ENCODE data around the gene MAFF.

MAFF gene

GRCh38 chr22:38250643-38251340 is 49.0 kb downstream of the MAFF start:
- H3K4me2 ChIP-seq (ENCODE audit: insufficient read depth, low read length) = no peak overlapping the region

GRCh38 chr22:38251341-38251692 is 49.5 kb downstream of the MAFF start:
- Histone ChIP-seq H3K4me2 (ENCODE audit: insufficient read depth, low read length) (no peak overlapping the region), H3K9ac (ENCODE audit: low read depth, low read length) (no peak overlapping the region), H3K27ac (ENCODE audit: low read length) (no peak overlapping the region), H3K27me3 (ENCODE audit: insufficient read depth, low read length, poor library complexity) (no peaks in the 10 kb centered on the region), H2AFZ (ENCODE audit: low read depth, low read length) (no peak overlapping the region), H3K36me3 (ENCODE audit: insufficient read depth, low read length) (peaks cover 12% of the 10 kb centered on the region), H4K20me1 (ENCODE audit: insufficient read depth, low read length) (peaks cover 4% of the 10 kb centered on the region; the same call in 1 of the 2 replicates), H3K4me3 (ENCODE audit: low read depth in 1 of 2, low read length in 2 of 2) (no peak overlapping the region), H3K9me3 (ENCODE audit: insufficient read depth, low read length, severe bottlenecking) (no peaks in the 10 kb centered on the region), H3K79me2 (ENCODE audit: insufficient read depth, low read length) (peaks cover 6% of the 10 kb centered on the region; the same call in 1 of the 2 replicates), H3K4me1 (ENCODE audit: insufficient read depth, low read length) (no peaks in the 10 kb centered on the region)
- TF ChIP-seq, protein P1, sequence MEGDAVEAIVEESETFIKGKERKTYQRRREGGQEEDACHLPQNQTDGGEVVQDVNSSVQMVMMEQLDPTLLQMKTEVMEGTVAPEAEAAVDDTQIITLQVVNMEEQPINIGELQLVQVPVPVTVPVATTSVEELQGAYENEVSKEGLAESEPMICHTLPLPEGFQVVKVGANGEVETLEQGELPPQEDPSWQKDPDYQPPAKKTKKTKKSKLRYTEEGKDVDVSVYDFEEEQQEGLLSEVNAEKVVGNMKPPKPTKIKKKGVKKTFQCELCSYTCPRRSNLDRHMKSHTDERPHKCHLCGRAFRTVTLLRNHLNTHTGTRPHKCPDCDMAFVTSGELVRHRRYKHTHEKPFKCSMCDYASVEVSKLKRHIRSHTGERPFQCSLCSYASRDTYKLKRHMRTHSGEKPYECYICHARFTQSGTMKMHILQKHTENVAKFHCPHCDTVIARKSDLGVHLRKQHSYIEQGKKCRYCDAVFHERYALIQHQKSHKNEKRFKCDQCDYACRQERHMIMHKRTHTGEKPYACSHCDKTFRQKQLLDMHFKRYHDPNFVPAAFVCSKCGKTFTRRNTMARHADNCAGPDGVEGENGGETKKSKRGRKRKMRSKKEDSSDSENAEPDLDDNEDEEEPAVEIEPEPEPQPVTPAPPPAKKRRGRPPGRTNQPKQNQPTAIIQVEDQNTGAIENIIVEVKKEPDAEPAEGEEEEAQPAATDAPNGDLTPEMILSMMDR (IDR thresholded peaks at IDR 0.05; ENCODE audit: borderline replicate concordance, extremely low read depth, low read length, poor library complexity, severe bottlenecking) = no peak
- TF ChIP-seq EZH2 (IDR thresholded peaks at IDR 0.05; ENCODE audit: borderline replicate concordance, low read depth, low read length, severe bottlenecking) = no peak
- DNase-seq (no peak), ATAC-seq (ENCODE audit: insufficient read depth, low read depth) (no peak)

More at GRCh38 chr22:38250643-38251340, 49.0 kb downstream of the MAFF start:
- no peak for TF ChIP-seq EZH2 (IDR thresholded peaks at IDR 0.05; ENCODE audit: borderline replicate concordance, low read depth, low read length, severe bottlenecking)
- TF ChIP-seq, protein P1 (IDR thresholded peaks at IDR 0.05; ENCODE audit: borderline replicate concordance, extremely low read depth, low read length, poor library complexity, severe bottlenecking) = no peak
- no peaks in the 10 kb centered on the region for H3K9me3 ChIP-seq (ENCODE audit: insufficient read depth, low read length, severe bottlenecking)
- no peak overlapping the region for H3K27ac ChIP-seq (ENCODE audit: low read length)
- DNase-seq = no peak
- H2AFZ ChIP-seq (ENCODE audit: low read depth, low read length) = no peak overlapping the region
- no peak overlapping the region for H3K4me3 ChIP-seq (ENCODE audit: low read depth in 1 of 2, low read length in 2 of 2)
- ATAC-seq (ENCODE audit: insufficient read depth, low read depth) = no peak
- H3K36me3 ChIP-seq (ENCODE audit: insufficient read depth, low read length) = peaks cover 18% of the 10 kb centered on the region
- peaks cover 4% of the 10 kb centered on the region; the same call in 1 of the 2 replicates for H4K20me1 ChIP-seq (ENCODE audit: insufficient read depth, low read length)
- no peak overlapping the region for H3K9ac ChIP-seq (ENCODE audit: low read depth, low read length)
- H3K27me3 ChIP-seq (ENCODE audit: insufficient read depth, low read length, poor library complexity) = no peaks in the 10 kb centered on the region
- H3K4me1 ChIP-seq (ENCODE audit: insufficient read depth, low read length) = no peaks in the 10 kb centered on the region
- H3K79me2 ChIP-seq (ENCODE audit: insufficient read depth, low read length) = peaks cover 6% of the 10 kb centered on the region; the same call in 1 of the 2 replicates

DNA sequence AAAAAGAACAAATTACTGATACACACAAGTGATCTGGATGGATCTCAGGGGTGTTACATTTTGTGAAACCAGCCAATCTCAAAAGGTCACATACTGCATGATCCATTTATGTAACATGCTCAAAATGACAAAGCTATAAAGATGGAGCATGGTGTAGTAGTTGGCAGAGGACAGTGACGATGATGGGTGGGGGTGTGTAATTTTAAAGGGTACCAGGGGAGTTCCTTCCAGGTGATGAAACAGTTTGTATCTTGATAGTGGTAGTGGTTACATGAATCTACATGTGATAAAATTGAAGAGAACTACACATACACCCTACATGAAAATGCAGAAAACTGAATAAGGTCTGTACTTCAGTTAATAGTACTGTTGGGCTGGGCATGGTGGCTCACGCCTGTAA is 53.9 kb downstream of the MAFF start:
- Histone ChIP-seq H3K27me3 (ENCODE audit: insufficient read depth, low read length, poor library complexity) (no peaks in the 10 kb centered on the region), H3K4me1 (ENCODE audit: insufficient read depth, low read length) (no peaks in the 10 kb centered on the region), H3K4me3 (ENCODE audit: low read depth in 1 of 2, low read length in 2 of 2) (no peak overlapping the region), H3K9me3 (ENCODE audit: insufficient read depth, low read length, severe bottlenecking) (no peaks in the 10 kb centered on the region), H3K79me2 (ENCODE audit: insufficient read depth, low read length) (peaks cover 6% of the 10 kb centered on the region; the same call in 1 of the 2 replicates), H3K9ac (ENCODE audit: low read depth, low read length) (no peak overlapping the region), H3K36me3 (ENCODE audit: insufficient read depth, low read length) (no peaks in the 10 kb centered on the region), H4K20me1 (ENCODE audit: insufficient read depth, low read length) (peaks cover 10% of the 10 kb centered on the region; the same call in 1 of the 2 replicates), H3K27ac (ENCODE audit: low read length) (no peak overlapping the region), H2AFZ (ENCODE audit: low read depth, low read length) (no peak overlapping the region), H3K4me2 (ENCODE audit: insufficient read depth, low read length) (no peak overlapping the region)
- TF ChIP-seq EZH2 (IDR thresholded peaks at IDR 0.05; ENCODE audit: borderline replicate concordance, low read depth, low read length, severe bottlenecking) = no peak
- TF ChIP-seq, protein P1 (IDR thresholded peaks at IDR 0.05; ENCODE audit: borderline replicate concordance, extremely low read depth, low read length, poor library complexity, severe bottlenecking) = no peak
- ATAC-seq (ENCODE audit: insufficient read depth, low read depth) (no peak), DNase-seq (no peak)
